GM12874 (cell line): ENCODE measurements around the gene CCDC69.

Source experiments
- TF ChIP-seq, protein P1 (sequence below): IDR thresholded peaks from 2 replicates; pipeline ENCODE4 v1.5.1; 2011; ENCODE audit warnings: low read depth, mild to moderate bottlenecking, control low read depth, low read length, moderate library complexity; ENCODE audit not compliant: insufficient read depth

Gene CCDC69

DNA sequence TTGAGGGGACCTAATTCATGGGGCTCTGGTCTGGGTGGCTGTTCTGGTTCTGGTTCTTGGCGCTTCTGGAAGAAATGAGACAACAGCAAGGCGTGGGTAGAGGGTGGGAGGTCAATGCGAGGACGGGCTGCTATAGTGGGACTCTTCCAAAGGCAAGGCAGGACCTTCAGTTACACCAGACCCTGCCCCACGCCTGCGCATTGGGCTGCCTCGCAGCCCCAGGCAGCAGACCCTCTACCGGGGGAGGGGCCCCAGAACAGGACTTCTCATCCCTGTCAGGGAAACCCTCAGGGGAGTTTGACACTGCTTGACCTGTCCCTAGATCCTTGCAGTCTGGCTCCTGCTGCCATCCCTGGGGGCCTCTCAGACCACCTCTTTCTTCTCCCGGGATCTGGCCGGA is 18.5 kb downstream of the CCDC69 start:
- TF ChIP-seq, protein P1, sequence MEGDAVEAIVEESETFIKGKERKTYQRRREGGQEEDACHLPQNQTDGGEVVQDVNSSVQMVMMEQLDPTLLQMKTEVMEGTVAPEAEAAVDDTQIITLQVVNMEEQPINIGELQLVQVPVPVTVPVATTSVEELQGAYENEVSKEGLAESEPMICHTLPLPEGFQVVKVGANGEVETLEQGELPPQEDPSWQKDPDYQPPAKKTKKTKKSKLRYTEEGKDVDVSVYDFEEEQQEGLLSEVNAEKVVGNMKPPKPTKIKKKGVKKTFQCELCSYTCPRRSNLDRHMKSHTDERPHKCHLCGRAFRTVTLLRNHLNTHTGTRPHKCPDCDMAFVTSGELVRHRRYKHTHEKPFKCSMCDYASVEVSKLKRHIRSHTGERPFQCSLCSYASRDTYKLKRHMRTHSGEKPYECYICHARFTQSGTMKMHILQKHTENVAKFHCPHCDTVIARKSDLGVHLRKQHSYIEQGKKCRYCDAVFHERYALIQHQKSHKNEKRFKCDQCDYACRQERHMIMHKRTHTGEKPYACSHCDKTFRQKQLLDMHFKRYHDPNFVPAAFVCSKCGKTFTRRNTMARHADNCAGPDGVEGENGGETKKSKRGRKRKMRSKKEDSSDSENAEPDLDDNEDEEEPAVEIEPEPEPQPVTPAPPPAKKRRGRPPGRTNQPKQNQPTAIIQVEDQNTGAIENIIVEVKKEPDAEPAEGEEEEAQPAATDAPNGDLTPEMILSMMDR: no peak

DNA sequence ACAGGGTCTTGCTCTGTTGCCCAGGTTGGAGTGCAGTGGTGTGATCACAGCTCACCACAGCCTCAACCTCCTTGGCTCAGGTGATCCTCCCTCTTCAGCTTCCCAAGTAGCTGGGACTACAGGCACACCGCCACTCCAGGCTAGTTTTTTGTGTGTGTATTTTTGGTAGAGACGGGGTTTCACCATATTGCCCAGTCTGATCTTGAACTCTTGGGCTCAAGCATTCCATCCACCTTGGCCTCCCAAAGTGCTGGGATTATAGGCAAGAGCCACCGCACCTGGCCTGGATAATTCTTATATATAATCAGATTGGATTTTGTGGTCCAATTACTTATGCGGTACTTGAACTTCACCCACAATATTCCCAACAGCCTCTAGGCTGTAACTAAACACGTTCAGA is 19.8 kb downstream of the CCDC69 start:
- TF ChIP-seq, protein P1: no peak

DNA sequence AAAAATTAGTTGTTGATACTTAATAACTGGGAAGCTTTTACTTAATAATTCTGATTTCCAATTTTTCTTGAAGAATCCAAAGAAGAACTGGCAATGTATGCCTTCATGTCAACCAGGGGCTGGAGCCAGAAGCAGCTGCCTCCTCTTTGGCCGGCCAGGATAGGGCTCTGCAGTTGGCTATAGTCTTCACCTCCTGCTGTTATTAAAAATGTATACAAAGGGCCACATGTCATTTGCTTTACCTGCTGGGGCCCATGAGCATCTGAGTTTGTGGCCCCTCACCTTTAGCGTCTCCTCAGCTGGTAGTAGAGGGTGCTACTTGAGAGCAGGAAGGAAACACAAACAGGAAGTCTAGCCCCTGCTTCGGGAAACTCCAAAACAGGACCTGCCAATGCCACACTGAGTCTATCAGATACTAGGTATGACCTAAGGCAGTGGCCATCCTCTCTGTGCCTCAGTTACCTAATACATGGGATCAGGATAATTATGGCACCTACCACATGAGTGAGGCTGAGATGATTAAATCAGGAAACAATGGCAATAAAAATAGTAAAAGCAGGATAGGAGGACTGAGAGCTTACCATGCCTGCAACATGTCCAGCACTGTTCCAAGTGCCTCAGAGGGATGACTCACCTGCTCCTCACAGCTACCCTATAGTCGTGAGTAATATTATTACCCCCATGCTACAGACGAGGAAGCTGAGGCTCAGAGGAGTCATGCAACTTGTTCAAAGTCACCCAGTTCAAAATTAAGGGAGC is 21.3 kb downstream of the CCDC69 start:
- TF ChIP-seq, protein P1: no peak

DNA sequence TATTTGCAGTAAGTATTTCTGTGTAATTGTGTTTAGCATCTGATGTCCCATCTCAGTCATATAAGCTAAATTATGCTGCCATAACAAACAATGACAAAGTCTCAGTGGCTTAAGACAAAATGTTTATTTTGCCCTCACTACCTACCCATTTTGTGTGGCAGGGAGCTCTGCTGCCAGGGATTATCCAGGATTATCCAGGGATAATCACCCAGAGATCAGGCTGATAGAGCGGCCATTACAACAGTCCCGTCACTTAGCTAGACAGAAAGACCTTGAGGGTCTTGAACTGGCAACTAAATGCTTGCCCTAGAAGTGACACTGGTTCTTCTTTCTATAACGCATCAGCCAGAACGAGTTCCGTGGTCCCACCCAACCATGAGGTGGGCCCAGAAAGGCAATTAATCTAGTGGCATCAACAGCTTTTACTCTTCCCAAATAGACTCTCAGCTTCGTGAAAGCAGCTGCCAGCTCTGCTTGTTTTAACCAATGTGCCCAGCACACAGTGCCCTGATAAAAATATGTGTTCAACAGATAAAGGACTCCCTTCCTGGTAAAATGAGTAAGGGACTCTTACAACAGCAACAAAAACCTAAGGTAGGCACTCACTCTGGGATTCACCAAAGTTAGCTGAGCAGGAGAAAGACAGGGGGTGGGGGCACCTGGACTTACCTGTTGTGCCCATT is 22.8 kb downstream of the CCDC69 start:
- TF ChIP-seq, protein P1: no peak

DNA sequence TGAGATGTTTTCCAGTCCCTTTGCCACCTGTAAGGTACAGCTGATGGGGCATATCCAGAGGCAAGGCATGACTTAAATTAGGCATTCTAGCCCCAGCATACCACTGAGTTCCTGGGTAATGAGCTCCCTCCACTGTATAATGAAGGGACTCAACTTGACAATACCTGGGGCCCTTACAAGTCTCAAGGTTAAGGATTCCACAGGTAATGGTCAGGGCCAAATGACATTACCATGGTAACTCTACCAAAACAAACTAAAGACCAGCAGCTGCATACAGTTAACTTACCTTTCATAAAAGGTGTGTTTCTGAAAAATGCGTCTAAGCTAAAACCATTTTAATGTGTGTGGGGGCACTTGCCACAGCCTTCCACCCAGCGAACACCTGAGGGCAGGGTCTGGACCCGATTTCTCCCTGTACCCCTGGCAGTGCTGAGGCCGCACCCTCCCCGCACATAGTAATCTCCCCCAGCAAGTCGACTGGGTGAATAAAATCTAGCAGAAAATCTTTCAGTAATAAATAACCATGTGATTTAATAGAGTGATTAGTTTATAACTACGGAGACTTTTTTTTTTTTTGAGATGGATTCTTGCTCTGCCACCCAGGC is 24.2 kb downstream of the CCDC69 start:
- TF ChIP-seq, protein P1: no peak

DNA sequence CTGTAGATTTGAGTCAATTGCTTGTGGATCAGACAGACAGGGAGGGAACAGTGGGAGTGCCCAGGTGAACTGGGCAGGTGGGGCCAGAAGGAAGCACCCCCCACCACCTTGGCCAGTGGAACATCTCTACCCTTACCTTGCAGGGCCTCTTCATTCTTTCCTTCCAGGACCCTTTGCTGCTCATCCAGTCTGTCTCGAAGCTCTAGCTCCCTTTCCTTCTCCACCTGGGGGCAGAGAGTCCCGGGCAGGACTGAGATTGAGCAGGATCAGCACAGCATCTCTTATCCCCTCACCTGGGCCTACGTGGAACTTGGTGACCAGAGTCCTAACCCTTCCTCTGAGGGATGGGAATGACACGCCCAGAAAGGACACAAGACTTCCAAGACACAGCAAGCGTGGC is 25.0 kb downstream of the CCDC69 start:
- TF ChIP-seq, protein P1: no peak

DNA sequence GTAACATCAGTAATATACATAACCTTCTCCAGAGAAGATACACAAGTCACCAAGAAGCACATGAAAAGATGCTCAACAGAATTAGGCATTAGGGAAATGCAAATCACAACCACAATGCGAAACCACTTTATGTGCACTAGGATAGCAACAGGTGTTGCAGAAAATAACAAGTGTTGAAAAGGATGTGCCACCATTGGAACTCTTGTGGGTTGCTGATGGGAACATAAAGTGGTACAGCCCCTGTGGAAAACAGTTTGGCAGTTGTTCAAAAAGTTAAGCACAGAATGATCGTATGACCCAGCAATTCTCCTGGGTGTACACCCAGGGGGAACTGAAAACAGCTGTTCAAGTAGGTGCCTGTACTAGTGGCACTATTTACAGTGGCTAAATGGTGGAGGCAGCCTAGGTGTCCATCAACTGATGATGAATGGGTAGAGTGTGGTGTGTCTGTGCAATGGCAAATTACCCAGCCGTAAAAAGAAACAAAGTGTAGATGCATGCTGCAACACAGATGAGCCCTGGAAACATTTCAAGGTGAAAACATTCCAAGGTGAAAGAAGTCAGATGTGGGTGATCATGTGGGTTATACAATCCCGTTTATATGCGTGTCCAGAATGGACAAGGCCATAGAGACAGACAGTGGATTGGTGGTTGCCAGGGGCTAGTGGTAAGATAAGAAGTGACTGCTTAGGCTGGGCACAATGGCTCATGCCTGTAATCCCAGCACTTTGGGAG is 27.2 kb downstream of the CCDC69 start:
- TF ChIP-seq, protein P1: no peak
